Immature natural killer cell (primary cell): ENCODE results near the gene SPSB1. TPM values are rescaled to one million over a fixed set of nuclear protein-coding genes. Genes with fewer than 3 reads are reported as not detected.
A peak's percentile ranks its signal among the peaks of the same experiment; 100 is the strongest.

Experiments
- DNase-seq, 3 donors: peaks; one replicate each; pipeline ENCODE4 v3.0.0; 2022; ENCODE audit warnings: mixed read lengths in 1 of 3
- H3K27ac Mint-ChIP-seq, 6 donors: one replicate each; pipeline ENCODE4 v1.8.0; 2020; ENCODE audit warnings: mixed read lengths in 6 of 6, mild to moderate bottlenecking in 5 of 6, inconsistent platforms in 4 of 6, moderate library complexity in 3 of 6
- H3K27me3 Mint-ChIP-seq, 3 donors: one replicate each; pipeline ENCODE4 v1.8.0; 2020 to 2021; ENCODE audit warnings: low read depth in 3 of 3, mild to moderate bottlenecking in 3 of 3, mixed read lengths in 3 of 3, moderate library complexity in 3 of 3, inconsistent platforms in 1 of 3
- H3K36me3 Mint-ChIP-seq, 3 donors: one replicate each; pipeline ENCODE4 v1.8.0; 2020; ENCODE audit warnings: mixed read lengths in 3 of 3, inconsistent platforms in 2 of 3, mild to moderate bottlenecking in 2 of 3
- H3K4me1 Mint-ChIP-seq, 2 donors: one replicate each; pipeline ENCODE4 v1.8.0; 2020; ENCODE audit warnings: inconsistent platforms in 2 of 2, mild to moderate bottlenecking in 2 of 2, mixed read lengths in 2 of 2, moderate library complexity in 1 of 2
- H3K4me3 Mint-ChIP-seq, 5 donors: one replicate each; pipeline ENCODE4 v1.8.0; 2020; ENCODE audit warnings: mild to moderate bottlenecking in 5 of 5, mixed read lengths in 5 of 5, inconsistent platforms in 3 of 5, moderate library complexity in 3 of 5
- H3K9me3 Mint-ChIP-seq, 6 donors: one replicate each; pipeline ENCODE4 v1.8.0; 2020; ENCODE audit warnings: mild to moderate bottlenecking in 6 of 6, mixed read lengths in 6 of 6, inconsistent platforms in 4 of 6, moderate library complexity in 3 of 6
- polyA plus RNA-seq, 3 donors: library from polyadenylated mRNA; unstranded; fragments of 300-500 nt; fragmentation: Illumina TruSeq; gene quantifications; one replicate each; pipeline ENCODE4 v1.2.3, GENCODE V29; 2021

SPSB1 gene
- polyA plus RNA-seq, 3 donors from 2014 or later = 2.4 to 6.6 TPM; not detected in 1

- Mint-ChIP-seq H3K27me3 (peaks cover 2 to 4% (median 2%) of the 10 kb centered on the region in 3 donors), H3K9me3 (no peaks in the 10 kb centered on the region), H3K36me3 (no peaks in the 10 kb centered on the region), H3K4me3 (no peak overlapping the region), H3K4me1 (peaks cover 43 to 60% of the 10 kb centered on the region in 2 donors), H3K27ac (no peak overlapping the region)
- no peak for DNase-seq
These were observed 14.6 kb upstream of the SPSB1 start for GRCh38 chr1:9278116-9278515.

- Mint-ChIP-seq H3K27ac (no peak overlapping the region), H3K9me3 (no peaks in the 10 kb centered on the region), H3K27me3 (peaks cover 2 to 4% (median 2%) of the 10 kb centered on the region in 3 donors), H3K4me3 (no peak overlapping the region), H3K36me3 (no peaks in the 10 kb centered on the region), H3K4me1 (peaks cover 48 to 65% of the 10 kb centered on the region in 2 donors)
- DNase-seq = no peak
These were observed 14.0 kb upstream of the SPSB1 start for GRCh38 chr1:9278585-9279153.

GRCh38 chr1:9279172-9279840, 13.4 kb upstream of the SPSB1 start:
- H3K36me3 Mint-ChIP-seq = no peaks in the 10 kb centered on the region
- no peak overlapping the region for H3K27ac Mint-ChIP-seq
- no peaks in the 10 kb centered on the region for H3K9me3 Mint-ChIP-seq
- H3K4me3 Mint-ChIP-seq = peak overlapping the region in 1 of 5 donors; percentile 42
- DNase-seq = no peak
- peaks cover 2 to 4% (median 2%) of the 10 kb centered on the region in 3 donors for H3K27me3 Mint-ChIP-seq
- peaks cover 55 to 72% of the 10 kb centered on the region in 2 donors for H3K4me1 Mint-ChIP-seq

- peaks cover 59 to 77% of the 10 kb centered on the region in 2 donors for H3K4me1 Mint-ChIP-seq
- peaks cover 0 to 5% (median 0%) of the 10 kb centered on the region in 6 donors for H3K9me3 Mint-ChIP-seq
- H3K27me3 Mint-ChIP-seq = peaks cover 2 to 4% (median 3%) of the 10 kb centered on the region in 3 donors
- H3K27ac Mint-ChIP-seq = peak overlapping the region in 1 of 6 donors; percentile 6
- H3K36me3 Mint-ChIP-seq = no peaks in the 10 kb centered on the region
- DNase-seq = no peak
- H3K4me3 Mint-ChIP-seq = peak overlapping the region; percentile 45 to 67 (median 56)
These were observed 12.5 kb upstream of the SPSB1 start for GRCh38 chr1:9280015-9280860.

- DNase-seq = no peak
- H3K9me3 Mint-ChIP-seq = peaks cover 0 to 5% (median 0%) of the 10 kb centered on the region in 6 donors
- peak overlapping the region in 4 of 5 donors; percentile 36 to 67 (median 46) for H3K4me3 Mint-ChIP-seq
- peaks cover 2 to 4% (median 3%) of the 10 kb centered on the region in 3 donors for H3K27me3 Mint-ChIP-seq
- peaks cover 55 to 77% of the 10 kb centered on the region in 2 donors for H3K4me1 Mint-ChIP-seq
- H3K36me3 Mint-ChIP-seq = peaks cover 0 to under 1% (median 0%) of the 10 kb centered on the region in 3 donors
- peak overlapping the region in 1 of 6 donors; percentile 71 for H3K27ac Mint-ChIP-seq
These were observed 11.4 kb upstream of the SPSB1 start for GRCh38 chr1:9281071-9281827.

- H3K4me3 Mint-ChIP-seq = peak overlapping the region; percentile 44 to 73 (median 64)
- H3K27me3 Mint-ChIP-seq = peaks cover 4 to 5% (median 4%) of the 10 kb centered on the region in 3 donors
- DNase-seq = no peak
- H3K27ac Mint-ChIP-seq = peak overlapping the region in 3 of 6 donors; percentile 26 to 35 (median 32)
- H3K4me1 Mint-ChIP-seq = peaks cover 59 to 83% of the 10 kb centered on the region in 2 donors
- peaks cover 0 to 5% (median 0%) of the 10 kb centered on the region in 6 donors for H3K9me3 Mint-ChIP-seq
- H3K36me3 Mint-ChIP-seq = peaks cover 0 to 6% (median 0%) of the 10 kb centered on the region in 3 donors
These were observed 10.6 kb upstream of the SPSB1 start for GRCh38 chr1:9281908-9282695.

- H3K27me3 Mint-ChIP-seq = peaks cover 4 to 5% (median 4%) of the 10 kb centered on the region in 3 donors
- peaks cover 0 to 6% (median 0%) of the 10 kb centered on the region in 3 donors for H3K36me3 Mint-ChIP-seq
- H3K4me1 Mint-ChIP-seq = peaks cover 59 to 85% of the 10 kb centered on the region in 2 donors
- peaks cover 0 to 5% (median 2%) of the 10 kb centered on the region in 6 donors for H3K9me3 Mint-ChIP-seq
- peak overlapping the region; percentile 26 to 73 (median 64) for H3K4me3 Mint-ChIP-seq
- no peak for DNase-seq
- H3K27ac Mint-ChIP-seq = peak overlapping the region in 5 of 6 donors; percentile 14 to 86 (median 36)
These were observed 10.1 kb upstream of the SPSB1 start for GRCh38 chr1:9282696-9282955.

GRCh38 chr1:9284061-9284460, 8.6 kb upstream of the SPSB1 start:
- Mint-ChIP-seq H3K4me1 (peaks cover 59 to 82% of the 10 kb centered on the region in 2 donors), H3K9me3 (peaks cover 8 to 17% (median 13%) of the 10 kb centered on the region in 6 donors), H3K4me3 (peak overlapping the region; percentile 53 to 88 (median 64)), H3K36me3 (peaks cover 4 to 15% (median 4%) of the 10 kb centered on the region in 3 donors), H3K27me3 (peaks cover 3 to 5% (median 4%) of the 10 kb centered on the region in 3 donors), H3K27ac (peak overlapping the region in 4 of 6 donors; percentile 1 to 88 (median 76))
- peak in 2 of 3 donors; percentile 40 to 48 for DNase-seq

GRCh38 chr1:9286556-9286955, 6.1 kb upstream of the SPSB1 start:
- H3K9me3 Mint-ChIP-seq = peaks cover 9 to 18% (median 13%) of the 10 kb centered on the region in 6 donors
- H3K27me3 Mint-ChIP-seq = peaks cover under 1 to 5% (median 2%) of the 10 kb centered on the region in 3 donors
- peak overlapping the region in 2 of 6 donors; percentile 69 to 74 for H3K27ac Mint-ChIP-seq
- peaks cover 46 to 57% of the 10 kb centered on the region in 2 donors for H3K4me1 Mint-ChIP-seq
- DNase-seq = no peak
- peaks cover 4 to 16% (median 5%) of the 10 kb centered on the region in 3 donors for H3K36me3 Mint-ChIP-seq
- no peak overlapping the region for H3K4me3 Mint-ChIP-seq

GRCh38 chr1:9289090-9289534, 3.6 kb upstream of the SPSB1 start:
- H3K36me3 Mint-ChIP-seq = peaks cover 4 to 16% (median 5%) of the 10 kb centered on the region in 3 donors
- peaks cover 9 to 18% (median 13%) of the 10 kb centered on the region in 6 donors for H3K9me3 Mint-ChIP-seq
- peaks cover 24 to 32% of the 10 kb centered on the region in 2 donors for H3K4me1 Mint-ChIP-seq
- peaks cover 2 to 5% (median 4%) of the 10 kb centered on the region in 3 donors for H3K27me3 Mint-ChIP-seq
- H3K4me3 Mint-ChIP-seq = no peak overlapping the region
- peak overlapping the region in 1 of 6 donors; percentile 24 for H3K27ac Mint-ChIP-seq
- peak; percentile 57 to 67 (median 65) for DNase-seq

- H3K36me3 Mint-ChIP-seq = peaks cover 4 to 16% (median 5%) of the 10 kb centered on the region in 3 donors
- H3K9me3 Mint-ChIP-seq = peaks cover 7 to 18% (median 13%) of the 10 kb centered on the region in 6 donors
- DNase-seq = no peak
- peak overlapping the region in 1 of 5 donors; percentile 9 for H3K4me3 Mint-ChIP-seq
- H3K27me3 Mint-ChIP-seq = peaks cover 2 to 4% (median 4%) of the 10 kb centered on the region in 3 donors
- H3K27ac Mint-ChIP-seq = peak overlapping the region in 1 of 6 donors; percentile 40
- peaks cover 16 to 24% of the 10 kb centered on the region in 2 donors for H3K4me1 Mint-ChIP-seq
These were observed 2.8 kb upstream of the SPSB1 start for GRCh38 chr1:9289711-9290485.
